MM.1S (cell line): ENCODE data around the gene FJX1.

ENCODE experiments used
- EZH2 ChIP-seq: fragments of 300-600 bp; sonication (generic); optimal IDR thresholded peaks from 2 replicates; pipeline ENCODE3; 2017; ENCODE audit warnings: low read depth, mild to moderate bottlenecking, antibody characterized with exemption, low read length, mixed read lengths
- TF ChIP-seq, protein P1 (sequence below): fragments of 300-600 bp; sonication (generic); IDR thresholded peaks from 2 replicates; pipeline ENCODE4 v1.5.1; 2016; ENCODE audit warnings: antibody characterized with exemption, low read length, mixed read lengths

DNA sequence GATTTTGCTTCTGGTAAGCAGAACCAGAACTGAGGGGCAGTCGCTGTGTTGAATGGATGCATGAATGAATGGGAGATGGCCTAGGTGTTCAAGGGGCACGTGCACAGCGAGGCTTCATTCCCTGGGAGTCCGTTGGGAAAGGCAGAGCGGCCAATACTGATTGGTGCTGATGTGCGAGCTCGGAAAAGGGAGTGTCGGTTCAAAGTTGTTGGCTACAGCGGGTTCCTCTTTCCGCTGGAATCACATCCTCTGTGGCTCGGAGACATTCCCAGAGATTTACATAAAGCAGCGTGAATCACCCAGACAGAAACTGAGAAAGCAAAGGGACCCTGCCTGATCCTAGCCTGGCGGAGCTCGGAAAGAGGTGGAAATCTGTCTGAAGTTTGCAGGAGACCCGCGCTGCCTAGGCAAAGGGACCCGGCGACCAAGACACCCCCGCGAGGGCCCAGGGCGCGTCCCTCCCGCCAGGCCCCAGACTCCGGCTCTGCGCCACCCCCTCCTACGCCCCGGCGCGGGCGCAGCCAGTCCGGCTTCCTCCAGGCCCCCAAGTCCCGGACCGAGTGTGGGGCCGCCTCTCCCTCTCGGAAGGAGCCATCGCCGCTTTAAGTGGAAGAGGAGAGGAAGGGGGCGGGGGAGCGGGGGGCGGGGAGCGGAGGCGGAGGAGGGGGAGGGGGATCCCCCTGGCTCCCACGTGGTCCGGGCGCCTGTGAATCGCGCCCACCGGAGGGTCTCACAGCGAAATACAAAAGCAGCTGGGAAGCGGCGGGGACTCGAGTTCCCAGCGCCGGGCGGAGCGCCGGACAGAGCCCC lies at the start of gene FJX1:
- no peak for TF ChIP-seq EZH2
- TF ChIP-seq, protein P1, sequence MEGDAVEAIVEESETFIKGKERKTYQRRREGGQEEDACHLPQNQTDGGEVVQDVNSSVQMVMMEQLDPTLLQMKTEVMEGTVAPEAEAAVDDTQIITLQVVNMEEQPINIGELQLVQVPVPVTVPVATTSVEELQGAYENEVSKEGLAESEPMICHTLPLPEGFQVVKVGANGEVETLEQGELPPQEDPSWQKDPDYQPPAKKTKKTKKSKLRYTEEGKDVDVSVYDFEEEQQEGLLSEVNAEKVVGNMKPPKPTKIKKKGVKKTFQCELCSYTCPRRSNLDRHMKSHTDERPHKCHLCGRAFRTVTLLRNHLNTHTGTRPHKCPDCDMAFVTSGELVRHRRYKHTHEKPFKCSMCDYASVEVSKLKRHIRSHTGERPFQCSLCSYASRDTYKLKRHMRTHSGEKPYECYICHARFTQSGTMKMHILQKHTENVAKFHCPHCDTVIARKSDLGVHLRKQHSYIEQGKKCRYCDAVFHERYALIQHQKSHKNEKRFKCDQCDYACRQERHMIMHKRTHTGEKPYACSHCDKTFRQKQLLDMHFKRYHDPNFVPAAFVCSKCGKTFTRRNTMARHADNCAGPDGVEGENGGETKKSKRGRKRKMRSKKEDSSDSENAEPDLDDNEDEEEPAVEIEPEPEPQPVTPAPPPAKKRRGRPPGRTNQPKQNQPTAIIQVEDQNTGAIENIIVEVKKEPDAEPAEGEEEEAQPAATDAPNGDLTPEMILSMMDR, result no peak
